Left lobe of liver (tissue), 2 donors: ENCODE results near the gene PLCL2. TPM values are rescaled to one million over a fixed set of nuclear protein-coding genes. Genes with fewer than 3 reads are reported as not detected.

Experiments
- ATAC-seq: fragments of 200-7000 bp; cut with Tn5 transposase; one replicate; pipeline ENCODE4 v1.9.1; 2020; ENCODE audit warnings: mild to moderate bottlenecking, moderate library complexity
- DNase-seq: peaks from one replicate; pipeline ENCODE4 v3.0.0-alpha.2; 2020; ENCODE audit warnings: low spot score
- total RNA-seq: library from RNA; stranded (reverse); gene quantifications from one replicate; pipeline ENCODE4 v1.2.1, GENCODE V29; 2021
- donor health status: DM: no; HTN: no; CAD: no; lungs with moderate emphysema.
- donor health status: DM: no; HTN: yes; CAD: no.

PLCL2 gene
- total RNA-seq, 1 donor from 2014 or later, result 5.6 TPM

- no peak for ATAC-seq
- no peak for DNase-seq
These were observed 118.7 kb downstream of the PLCL2 start for GRCh38 chr3:17003457-17003856.

DNA sequence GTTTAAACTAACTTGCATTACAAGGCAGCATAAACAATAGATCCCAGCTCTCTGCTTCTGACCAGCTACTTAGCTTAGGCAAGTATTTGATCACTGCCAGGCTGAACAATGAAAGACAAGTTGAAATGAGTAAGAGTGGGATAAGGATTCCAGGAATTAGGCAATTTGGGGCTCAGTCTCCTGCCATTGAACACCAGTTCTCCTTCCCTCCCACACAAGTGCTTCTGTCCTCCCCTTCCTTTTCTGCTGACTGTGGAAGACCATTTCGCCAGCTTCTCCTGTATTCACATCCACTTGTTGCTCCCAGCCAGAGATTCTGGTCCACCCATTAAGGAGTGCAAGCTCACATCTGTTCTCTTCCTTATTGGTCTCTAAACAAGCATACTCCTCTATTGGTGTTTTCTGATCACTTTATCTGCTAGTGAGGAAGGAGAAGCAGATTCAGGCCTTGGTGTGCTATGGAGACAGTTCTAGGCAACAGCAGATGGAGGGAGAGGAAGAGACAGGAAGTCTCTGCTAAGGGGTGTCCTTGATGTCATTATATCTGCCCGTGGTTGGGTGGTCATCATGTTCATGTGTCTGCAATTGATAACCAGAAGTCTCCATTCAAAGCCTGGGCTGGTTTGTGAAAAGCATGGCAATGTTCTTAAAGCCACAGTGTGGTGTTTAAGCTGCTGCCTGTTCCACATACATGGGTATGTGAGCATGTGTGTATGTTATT lies 121.5 kb downstream of the PLCL2 start:
- ATAC-seq (no peak), DNase-seq (no peak)

DNA sequence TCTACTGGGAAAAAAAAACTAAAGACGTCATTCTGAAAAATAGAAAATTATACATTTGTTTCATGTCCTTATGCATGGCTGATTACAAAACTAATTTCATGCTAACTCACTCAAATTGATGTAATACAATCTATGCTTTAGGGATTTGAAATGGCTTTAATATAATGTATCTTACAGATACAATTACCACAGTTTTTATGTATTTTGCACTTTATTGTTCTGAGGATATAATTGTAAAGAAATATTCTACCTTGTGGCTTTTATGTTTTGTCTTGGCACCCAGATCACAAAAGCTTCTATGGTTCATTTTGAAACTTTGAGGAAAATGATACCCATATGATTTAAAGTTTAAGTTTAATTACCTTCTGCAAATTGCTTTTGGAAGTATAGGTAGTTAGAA lies 122.5 kb downstream of the PLCL2 start:
- DNase-seq, result no peak
- ATAC-seq, result no peak

GRCh38 chr3:17009826-17010225 lies 125.1 kb downstream of the PLCL2 start:
- ATAC-seq (no peak), DNase-seq (no peak)

DNA sequence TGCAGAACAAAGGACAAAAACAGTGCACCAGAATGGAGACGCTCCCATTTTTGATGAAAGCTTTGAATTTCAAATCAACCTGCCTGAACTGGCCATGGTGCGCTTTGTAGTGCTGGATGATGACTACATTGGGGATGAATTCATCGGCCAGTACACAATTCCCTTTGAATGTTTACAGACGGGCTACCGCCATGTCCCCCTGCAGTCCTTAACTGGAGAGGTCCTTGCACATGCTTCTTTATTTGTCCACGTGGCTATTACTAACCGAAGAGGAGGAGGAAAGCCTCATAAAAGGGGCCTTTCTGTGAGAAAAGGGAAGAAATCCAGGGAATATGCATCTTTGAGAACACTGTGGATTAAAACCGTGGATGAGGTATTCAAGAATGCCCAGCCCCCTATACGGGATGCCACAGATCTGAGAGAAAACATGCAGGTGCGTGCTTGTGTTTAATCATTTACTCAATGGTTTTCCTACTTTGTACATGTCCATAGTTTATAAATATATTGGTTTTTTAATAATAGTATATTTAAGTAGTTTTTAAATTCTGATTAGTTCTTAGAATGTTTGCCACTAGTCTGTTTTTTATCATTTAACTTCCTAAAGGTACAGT lies 127.1 kb downstream of the PLCL2 start:
- ATAC-seq, result no peak
- no peak for DNase-seq

GRCh38 chr3:17013050-17013449 lies 128.3 kb downstream of the PLCL2 start:
- DNase-seq (no peak), ATAC-seq (no peak)

DNA sequence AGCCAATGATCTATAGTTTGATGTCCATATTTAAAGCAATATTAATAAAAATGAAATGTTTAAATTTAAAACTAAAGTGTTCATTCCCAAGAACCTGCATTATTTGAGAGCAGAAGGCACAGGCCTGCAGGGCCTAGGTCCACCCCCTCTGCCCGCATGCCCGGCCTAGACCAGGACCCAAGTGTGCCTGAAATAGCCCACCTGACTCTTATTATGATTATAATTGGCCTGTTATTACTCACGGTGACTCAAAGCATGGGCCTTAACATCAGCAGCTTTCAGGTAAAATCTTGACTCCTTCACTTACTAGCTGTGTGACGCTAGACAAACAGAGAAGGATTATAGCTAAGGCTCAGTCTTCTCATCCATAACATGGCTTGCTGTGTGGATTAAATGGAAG lies 128.8 kb downstream of the PLCL2 start:
- ATAC-seq (no peak), DNase-seq (no peak)

DNA sequence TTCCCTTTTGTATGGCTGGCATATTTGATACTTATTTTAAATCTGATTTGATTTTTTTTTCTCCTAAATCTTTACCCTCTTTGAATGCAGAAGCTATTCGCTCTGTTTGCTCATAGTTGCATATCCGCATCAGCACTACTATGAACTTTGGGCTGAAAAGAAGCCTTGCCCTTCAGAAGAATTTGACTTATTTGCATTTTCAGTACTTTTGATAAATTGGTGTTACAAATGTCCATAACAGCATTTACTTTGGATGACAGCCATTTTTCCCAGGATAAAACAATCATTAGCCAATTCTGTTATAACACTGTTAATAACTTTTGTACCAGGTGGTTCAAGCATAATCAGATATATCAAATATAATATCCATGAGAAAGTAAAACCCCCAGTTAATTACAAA lies 129.5 kb downstream of the PLCL2 start:
- peak; percentile 69 for ATAC-seq
- no peak for DNase-seq

DNA sequence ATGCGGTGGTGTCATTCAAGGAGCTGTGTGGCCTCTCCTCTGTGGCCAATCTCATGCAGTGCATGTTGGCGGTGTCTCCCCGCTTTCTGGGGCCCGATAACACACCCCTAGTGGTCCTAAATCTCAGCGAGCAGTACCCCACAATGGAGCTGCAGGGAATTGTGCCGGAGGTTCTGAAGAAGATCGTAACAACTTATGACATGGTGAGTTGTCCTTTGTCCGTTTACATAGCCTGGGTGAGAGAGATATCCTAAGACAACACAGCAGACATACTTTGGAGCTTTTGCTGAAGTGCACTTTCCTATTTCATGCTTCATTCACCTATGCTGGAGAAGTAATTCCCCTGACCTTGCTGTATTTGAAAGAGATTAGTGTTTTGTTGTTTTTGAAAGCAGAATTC lies 130.0 kb downstream of the PLCL2 start:
- DNase-seq, result no peak
- peak; percentile 82 for ATAC-seq

DNA sequence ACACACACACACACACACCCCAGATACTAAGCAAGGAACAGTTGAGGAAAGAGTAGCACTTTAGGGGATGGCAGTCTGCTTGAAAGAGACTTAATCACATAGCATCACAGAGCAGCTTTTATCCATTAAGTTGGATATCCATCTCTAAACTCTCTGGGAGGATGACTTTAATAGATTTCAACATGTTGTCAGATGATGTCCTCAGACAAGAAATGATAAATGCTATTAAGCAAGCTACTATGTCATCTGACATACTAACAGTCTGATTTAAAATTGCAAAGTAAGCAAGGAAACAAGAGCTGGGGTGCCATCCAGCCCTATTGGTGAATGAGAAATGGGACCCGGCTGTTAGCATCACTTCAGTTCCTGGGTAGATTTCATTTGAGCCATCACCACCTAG lies 136.9 kb downstream of the PLCL2 start:
- no peak for ATAC-seq
- no peak for DNase-seq

- DNase-seq (no peak), ATAC-seq (no peak)
These were observed 138.4 kb downstream of the PLCL2 start for GRCh38 chr3:17023006-17023664.

- ATAC-seq, result no peak
- no peak for DNase-seq
These were observed 140.9 kb downstream of the PLCL2 start for GRCh38 chr3:17025594-17026139.

GRCh38 chr3:17027318-17027717 lies 142.6 kb downstream of the PLCL2 start:
- DNase-seq (no peak), ATAC-seq (peak; percentile 96)

DNA sequence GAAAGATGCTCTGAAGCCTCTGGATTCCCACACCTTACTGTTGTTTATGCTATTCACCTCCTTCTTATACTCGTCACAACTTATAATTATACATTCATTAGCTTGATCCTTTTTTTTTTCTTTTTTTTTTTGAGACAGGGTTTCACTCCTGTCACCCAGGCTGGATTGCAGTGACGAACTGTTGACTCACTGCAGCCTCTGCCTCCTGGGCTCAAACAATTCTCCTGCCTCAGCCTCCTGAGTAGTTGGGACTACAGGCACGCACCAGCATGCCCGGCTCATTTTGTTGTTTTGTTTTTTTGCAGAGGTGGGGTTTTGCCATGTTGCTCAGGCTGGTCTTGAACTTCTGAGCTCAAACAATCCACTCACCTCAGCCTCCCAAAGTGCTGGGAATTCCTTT lies 143.6 kb downstream of the PLCL2 start:
- no peak for DNase-seq
- no peak for ATAC-seq

GRCh38 chr3:17030438-17030837 lies 145.7 kb downstream of the PLCL2 start:
- peak; percentile 27 for ATAC-seq
- no peak for DNase-seq

- no peak for DNase-seq
These were observed 146.3 kb downstream of the PLCL2 start for GRCh38 chr3:17030956-17031652.

GRCh38 chr3:17032407-17033034 lies 147.8 kb downstream of the PLCL2 start:
- ATAC-seq (peak; percentile 93), DNase-seq (no peak)

More at GRCh38 chr3:17030956-17031652, 146.3 kb downstream of the PLCL2 start:
- ATAC-seq, result no peak

DNA sequence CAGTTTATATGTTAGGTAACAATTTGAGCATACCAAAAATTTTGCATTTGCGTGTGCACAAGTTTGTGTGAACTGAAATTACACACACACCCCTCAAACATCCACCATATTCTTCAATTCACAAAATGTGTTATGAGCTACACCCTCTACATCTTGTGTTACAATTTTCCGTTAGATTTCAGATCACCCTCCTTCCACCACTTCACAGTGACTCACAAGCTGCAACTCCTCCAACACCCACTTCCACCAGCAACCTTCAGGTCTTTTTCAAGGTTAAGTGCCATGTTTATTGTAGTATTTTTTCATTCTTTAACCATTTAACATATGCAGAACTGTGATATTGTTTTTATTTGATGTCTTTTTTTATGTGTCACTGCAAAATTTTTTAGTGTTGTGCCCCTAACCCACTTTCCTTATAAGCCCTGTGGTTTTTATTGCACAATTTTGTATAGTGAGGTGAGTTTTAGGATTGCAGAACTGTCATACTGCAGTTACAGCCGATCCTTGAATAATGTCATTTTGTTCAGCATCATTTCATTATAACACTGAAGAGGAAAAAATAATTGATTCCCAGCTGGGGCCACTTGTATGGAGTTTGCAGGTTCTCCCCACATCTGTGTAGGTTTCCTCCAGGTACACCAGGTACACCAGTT lies 148.9 kb downstream of the PLCL2 start:
- no peak for DNase-seq
- no peak for ATAC-seq

GRCh38 chr3:17035033-17035432 lies 150.3 kb downstream of the PLCL2 start:
- DNase-seq, result no peak
- ATAC-seq, result no peak

GRCh38 chr3:17035966-17036365 lies 151.2 kb downstream of the PLCL2 start:
- DNase-seq (no peak), ATAC-seq (no peak)
